WERI-Rb-1 (cell line): Measurements from ENCODE around the gene FUCA2.
"Not testable (repeated sequence)": the region's sequence is repeated elsewhere in the genome, so short reads cannot be mapped to it uniquely, and the experiment has no call there.

Experiments
- DNase-seq: peaks from one replicate; pipeline ENCODE4 v3.0.0-alpha.2; 2020
- H3K27ac ChIP-seq: fragments of 250-450 bp; sonication (Bioruptor Pico); 2 replicates; pipeline ENCODE4 v1.5.1; 2020; ENCODE audit warnings: mild to moderate bottlenecking, moderate library complexity
- H3K27me3 ChIP-seq: fragments of 250-450 bp; sonication (Bioruptor Pico); 2 replicates; pipeline ENCODE4 v1.5.1; 2021; ENCODE audit warnings: mild to moderate bottlenecking, low read depth, moderate library complexity; ENCODE audit not compliant: insufficient read depth, severe bottlenecking
- H3K36me3 ChIP-seq: fragments of 250-450 bp; sonication (Bioruptor Pico); 2 replicates; pipeline ENCODE4 v1.5.1; 2020; ENCODE audit warnings: mild to moderate bottlenecking, moderate library complexity
- H3K4me3 ChIP-seq: 2 replicates; pipeline ENCODE4 v1.5.1; 2011; ENCODE audit warnings: low read depth, mild to moderate bottlenecking, control low read depth, low read length
- H3K9me3 ChIP-seq: fragments of 250-450 bp; sonication (Bioruptor Pico); 2 replicates; pipeline ENCODE4 v1.5.1; 2021; ENCODE audit warnings: mild to moderate bottlenecking, moderate library complexity; ENCODE audit not compliant: severe bottlenecking
- TF ChIP-seq, protein P1 (sequence below): IDR thresholded peaks from 2 replicates; pipeline ENCODE4 v1.5.1; 2011; ENCODE audit warnings: low read depth, mild to moderate bottlenecking, control low read depth, inconsistent platforms, low read length

The FUCA2 gene

DNA sequence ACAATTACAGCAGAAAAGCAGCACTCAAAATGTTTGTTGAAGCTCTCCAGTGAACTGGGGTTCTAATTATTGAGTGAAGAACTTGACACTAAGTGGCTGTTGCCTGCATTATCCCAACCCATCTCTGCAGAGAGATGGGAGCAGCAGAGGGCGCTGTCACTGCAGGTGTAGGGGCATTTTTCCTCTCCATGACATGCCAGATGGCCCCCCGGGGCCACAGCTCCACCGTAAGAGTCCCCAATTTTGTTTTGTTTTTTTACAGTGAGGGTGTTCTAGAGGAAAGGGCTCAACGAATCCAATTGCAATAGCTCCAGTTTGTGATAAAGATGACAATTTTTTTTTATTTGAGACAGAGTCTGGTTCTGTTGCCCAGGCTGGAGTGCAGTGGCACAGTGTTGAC, 1.9 kb upstream of the FUCA2 start:
- TF ChIP-seq, protein P1, sequence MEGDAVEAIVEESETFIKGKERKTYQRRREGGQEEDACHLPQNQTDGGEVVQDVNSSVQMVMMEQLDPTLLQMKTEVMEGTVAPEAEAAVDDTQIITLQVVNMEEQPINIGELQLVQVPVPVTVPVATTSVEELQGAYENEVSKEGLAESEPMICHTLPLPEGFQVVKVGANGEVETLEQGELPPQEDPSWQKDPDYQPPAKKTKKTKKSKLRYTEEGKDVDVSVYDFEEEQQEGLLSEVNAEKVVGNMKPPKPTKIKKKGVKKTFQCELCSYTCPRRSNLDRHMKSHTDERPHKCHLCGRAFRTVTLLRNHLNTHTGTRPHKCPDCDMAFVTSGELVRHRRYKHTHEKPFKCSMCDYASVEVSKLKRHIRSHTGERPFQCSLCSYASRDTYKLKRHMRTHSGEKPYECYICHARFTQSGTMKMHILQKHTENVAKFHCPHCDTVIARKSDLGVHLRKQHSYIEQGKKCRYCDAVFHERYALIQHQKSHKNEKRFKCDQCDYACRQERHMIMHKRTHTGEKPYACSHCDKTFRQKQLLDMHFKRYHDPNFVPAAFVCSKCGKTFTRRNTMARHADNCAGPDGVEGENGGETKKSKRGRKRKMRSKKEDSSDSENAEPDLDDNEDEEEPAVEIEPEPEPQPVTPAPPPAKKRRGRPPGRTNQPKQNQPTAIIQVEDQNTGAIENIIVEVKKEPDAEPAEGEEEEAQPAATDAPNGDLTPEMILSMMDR: peak; percentile 71

DNA sequence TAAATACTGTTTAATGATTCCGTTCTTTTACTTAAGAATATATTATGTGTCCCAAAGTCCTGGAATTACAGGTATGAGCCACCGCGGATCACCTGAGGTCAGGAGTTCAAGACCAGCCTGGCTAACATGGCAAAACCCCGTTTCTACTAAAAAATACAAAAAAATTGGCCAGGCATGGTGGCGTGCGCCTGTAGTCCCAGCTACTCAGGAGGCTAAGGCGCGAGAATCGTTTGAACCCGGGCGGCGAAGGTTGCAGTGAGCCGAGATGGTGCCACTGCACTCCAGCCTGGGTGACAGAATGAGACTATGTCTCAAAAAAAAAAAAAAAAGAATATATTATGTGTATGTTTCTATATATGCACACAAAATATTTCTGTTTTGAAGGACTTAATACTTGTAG, 1.2 kb downstream of the FUCA2 start:
- H3K36me3 ChIP-seq, DNase-seq, H3K27me3 ChIP-seq, H3K27ac ChIP-seq, H3K4me3 ChIP-seq, H3K9me3 ChIP-seq: not testable (repeated sequence)

More for the DNA sequence above, 1.9 kb upstream of the FUCA2 start:
- DNase-seq: peak; percentile 64
- no peak overlapping the region for H3K4me3 ChIP-seq
- H3K9me3 ChIP-seq: no peaks in the 10 kb centered on the region
- no peak overlapping the region for H3K27ac ChIP-seq
- H3K36me3 ChIP-seq: no peaks in the 10 kb centered on the region
- no peaks in the 10 kb centered on the region for H3K27me3 ChIP-seq

DNA sequence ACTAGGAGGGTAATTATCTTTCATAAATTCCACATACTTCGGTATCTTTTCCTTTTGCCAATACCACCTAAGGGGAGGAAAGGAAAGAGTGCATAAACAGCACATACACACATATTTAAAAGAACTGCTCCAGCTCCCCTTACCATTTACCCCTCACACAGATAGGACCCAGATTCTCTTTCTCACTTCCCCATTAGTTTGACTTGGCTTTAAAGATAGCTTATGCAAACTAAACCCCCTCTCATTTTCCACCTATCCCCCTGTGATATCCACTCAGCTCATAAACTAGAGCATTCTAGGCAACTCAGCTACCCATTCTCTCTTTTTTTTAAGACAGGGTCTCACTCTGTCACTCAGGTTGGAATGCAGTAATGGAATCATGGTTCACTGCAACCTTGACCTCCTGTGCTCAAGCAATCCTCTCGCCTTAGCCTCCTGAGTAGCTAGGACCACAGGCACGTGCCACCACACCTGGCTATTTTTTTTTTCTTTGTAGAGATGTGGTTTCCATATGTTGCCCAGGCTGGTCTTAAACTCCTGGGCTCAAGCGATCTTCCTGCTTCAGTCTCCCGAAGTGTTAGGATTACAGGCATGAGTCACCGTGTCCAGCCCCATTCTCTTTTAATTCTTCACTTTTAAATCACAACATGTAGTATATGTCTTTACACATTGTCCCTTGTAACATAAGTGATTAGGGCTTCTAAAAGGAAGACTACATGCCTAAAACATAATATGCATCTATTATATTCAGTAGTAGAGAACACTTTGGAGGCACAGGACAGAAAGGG, 4.0 kb downstream of the FUCA2 start:
- H3K27ac ChIP-seq: no peak overlapping the region
- TF ChIP-seq, protein P1: no peak
- no peak overlapping the region for H3K4me3 ChIP-seq
- no peaks in the 10 kb centered on the region for H3K27me3 ChIP-seq
- H3K36me3 ChIP-seq: no peaks in the 10 kb centered on the region
- DNase-seq: no peak
- H3K9me3 ChIP-seq: no peaks in the 10 kb centered on the region

DNA sequence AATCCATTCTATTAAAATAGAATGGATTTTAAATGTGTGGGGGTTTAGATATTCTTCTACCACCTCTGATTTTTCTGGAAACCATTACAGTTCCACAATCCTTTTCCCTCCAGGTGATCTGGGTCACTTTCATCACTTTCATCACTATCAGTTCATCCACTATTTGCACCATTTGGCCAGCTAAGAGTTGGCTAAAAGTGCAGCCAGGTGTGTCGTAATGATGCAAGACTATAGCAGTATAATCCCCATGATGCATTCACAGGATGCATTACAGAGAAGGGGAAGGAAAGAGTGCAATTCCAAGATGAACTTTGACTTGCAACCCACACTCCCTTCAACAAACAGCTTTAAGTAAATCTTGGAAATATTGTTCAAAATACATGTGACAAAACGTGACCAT, 4.9 kb downstream of the FUCA2 start:
- DNase-seq: no peak
- Histone ChIP-seq H3K4me3 (no peak overlapping the region), H3K27me3 (no peaks in the 10 kb centered on the region), H3K27ac (no peak overlapping the region), H3K9me3 (no peaks in the 10 kb centered on the region), H3K36me3 (no peaks in the 10 kb centered on the region)
- TF ChIP-seq, protein P1: no peak

DNA sequence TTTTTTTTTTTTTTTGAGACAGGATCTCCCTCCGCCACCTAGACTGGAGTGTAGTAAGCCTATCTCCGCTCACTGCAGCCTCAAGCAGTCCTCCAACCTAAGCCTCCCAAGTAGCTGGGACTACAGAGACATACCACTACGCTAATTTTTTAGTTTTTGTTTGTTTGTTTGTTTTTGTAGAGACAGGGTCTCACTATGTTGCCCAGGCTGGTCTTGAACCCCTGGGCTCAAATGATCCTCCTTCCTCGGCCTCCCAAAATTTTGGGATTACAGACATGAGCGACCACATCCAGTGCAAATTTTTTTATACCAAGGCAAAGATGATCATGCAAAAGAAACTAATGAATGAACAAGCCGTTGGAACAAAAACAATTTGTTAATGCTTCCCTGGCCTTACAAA, 5.3 kb downstream of the FUCA2 start:
- H3K36me3 ChIP-seq: no peaks in the 10 kb centered on the region
- H3K27me3 ChIP-seq: no peaks in the 10 kb centered on the region
- no peak overlapping the region for H3K4me3 ChIP-seq
- TF ChIP-seq, protein P1: no peak
- DNase-seq: no peak
- H3K9me3 ChIP-seq: no peaks in the 10 kb centered on the region
- H3K27ac ChIP-seq: no peak overlapping the region

DNA sequence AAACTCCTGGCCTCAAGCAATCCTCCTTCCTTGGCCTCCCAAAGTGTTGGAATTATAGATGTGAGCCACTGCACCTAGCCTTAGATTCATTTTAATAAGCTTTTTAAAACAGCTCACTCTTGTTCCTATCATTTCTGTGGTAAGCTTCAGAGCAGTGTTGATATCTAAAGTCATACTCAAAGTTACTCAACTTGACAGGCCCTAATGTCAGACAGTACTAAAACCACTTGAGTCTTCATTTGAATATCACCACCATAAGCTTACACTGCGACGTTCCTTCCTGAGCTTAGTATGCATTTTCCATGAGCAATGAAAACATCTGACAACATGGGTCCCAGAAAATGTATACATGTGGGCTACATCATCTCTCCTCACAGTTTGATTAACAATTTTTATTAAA, 6.0 kb downstream of the FUCA2 start:
- Histone ChIP-seq H3K27ac (no peak overlapping the region), H3K36me3 (no peaks in the 10 kb centered on the region), H3K27me3 (no peaks in the 10 kb centered on the region), H3K9me3 (no peaks in the 10 kb centered on the region), H3K4me3 (no peak overlapping the region)
- TF ChIP-seq, protein P1: no peak
- no peak for DNase-seq
